HepG2 (cell line): Measurements from ENCODE around the gene IER2. TPM values are rescaled to one million over a fixed set of nuclear protein-coding genes. Genes with fewer than 3 reads are reported as not detected.

ENCODE experiments used
- AKNA ChIP-seq: sonication (generic); formaldehyde crosslinking; IDR thresholded peaks from 2 replicates; pipeline ENCODE4 v1.4.0; 2020; ENCODE audit warnings: missing genetic modification reagents, borderline replicate concordance
- ARNTL ChIP-seq: sonication (generic); formaldehyde crosslinking; IDR thresholded peaks from 2 replicates; pipeline ENCODE4 v1.4.0; 2020; ENCODE audit warnings: mild to moderate bottlenecking, missing genetic modification reagents
- CBFB ChIP-seq: sonication (generic); formaldehyde crosslinking; IDR thresholded peaks from 2 replicates; pipeline ENCODE4 v1.4.0; 2020; ENCODE audit warnings: missing genetic modification reagents
- ELF3 ChIP-seq: IDR thresholded peaks from 2 replicates; pipeline ENCODE4 v1.6.1; 2016; ENCODE audit warnings: missing genetic modification reagents, missing compliant biosample characterization
- FOXK1 ChIP-seq: sonication (generic); formaldehyde crosslinking; IDR thresholded peaks from 2 replicates; pipeline ENCODE4 v1.4.0; 2020; ENCODE audit warnings: low read depth, missing genetic modification reagents, borderline replicate concordance
- MIER3 ChIP-seq: IDR thresholded peaks from 2 replicates; pipeline ENCODE4 v1.6.1; 2016; ENCODE audit warnings: missing compliant biosample characterization, borderline replicate concordance
- NCOA5 ChIP-seq: sonication (generic); formaldehyde crosslinking; IDR thresholded peaks from 2 replicates; pipeline ENCODE4 v1.4.0; 2020; ENCODE audit warnings: missing genetic modification reagents
- NFE2L2 ChIP-seq: fragments of 150-350 bp; IDR thresholded peaks from 2 replicates; pipeline ENCODE4 v1.6.1; 2014; ENCODE audit warnings: low read length
- RBFOX2 ChIP-seq: fragments of 200-400 bp; formaldehyde crosslinking; IDR thresholded peaks from 2 replicates; pipeline ENCODE4 v1.6.1; 2017; ENCODE audit warnings: low read depth, mild to moderate bottlenecking, low read length
- RFX1 ChIP-seq: fragments of 450-650 bp; IDR thresholded peaks from 2 replicates; pipeline ENCODE4 v1.6.1; 2017
- TOE1 ChIP-seq: sonication (generic); formaldehyde crosslinking; IDR thresholded peaks from 2 replicates; pipeline ENCODE4 v1.4.0; 2020; ENCODE audit warnings: mild to moderate bottlenecking, missing genetic modification reagents
- ZBTB46 ChIP-seq: sonication (generic); formaldehyde crosslinking; IDR thresholded peaks from 2 replicates; pipeline ENCODE4 v1.4.0; 2020; ENCODE audit warnings: mild to moderate bottlenecking, missing genetic modification reagents, borderline replicate concordance
- ZFP36 ChIP-seq: fragments of 150-350 bp; IDR thresholded peaks from 2 replicates; pipeline ENCODE4 v1.6.1; 2018; ENCODE audit warnings: borderline replicate concordance, low read length, low read depth; ENCODE audit not compliant: partially characterized antibody
- ZNF251 ChIP-seq: sonication (generic); formaldehyde crosslinking; IDR thresholded peaks from 2 replicates; pipeline ENCODE4 v1.9.0; 2021; ENCODE audit warnings: mild to moderate bottlenecking, missing genetic modification reagents
- ZNF274 ChIP-seq: sonication (generic); formaldehyde crosslinking; IDR thresholded peaks from 2 replicates; pipeline ENCODE4 v1.5.1; 2020; ENCODE audit warnings: mild to moderate bottlenecking, missing genetic modification reagents
- ZNF530 ChIP-seq: sonication (generic); formaldehyde crosslinking; IDR thresholded peaks from 2 replicates; pipeline ENCODE4 v1.5.0; 2020; ENCODE audit warnings: low read depth, mild to moderate bottlenecking, missing genetic modification reagents
- ZNF577 ChIP-seq: sonication (generic); formaldehyde crosslinking; IDR thresholded peaks from 2 replicates; pipeline ENCODE4 v1.4.0; 2020; ENCODE audit warnings: mild to moderate bottlenecking, low read depth, missing genetic modification reagents, borderline replicate concordance
- ZNF841 ChIP-seq: sonication (generic); formaldehyde crosslinking; IDR thresholded peaks from 2 replicates; pipeline ENCODE4 v1.8.1; 2023; ENCODE audit warnings: missing genetic modification reagents, borderline replicate concordance
- polyA plus RNA-seq, 8 experiments: library from polyadenylated mRNA; depleted of rRNA in 3 of 8; stranded (reverse) in 7 of 8; unstranded in 1 of 8; fragments of >200 nt; fragmentation: Illumina TruSeq in 4 of 8; extraction: Trizol in 4 of 8; gene quantifications; 2 replicates each; pipeline versions ENCODE4 v1.2.1 to v1.2.3, GENCODE V29; 2011 to 2016; ENCODE audit warnings: low read depth in 4 of 8, missing spikeins in 1 of 8, mixed read lengths in 1 of 8; ENCODE audit not compliant: insufficient read depth in 1 of 8
- total RNA-seq, 5 experiments: library from RNA; depleted of rRNA; stranded (reverse); fragments of >200 nt; fragmentation: Illumina TruSeq; extraction: Trizol; gene quantifications; 2 replicates each; pipeline ENCODE4 v1.2.3, GENCODE V29; 2016; ENCODE audit warnings: low read depth in 1 of 5
- TF ChIP-seq, protein P1 (sequence below): IDR thresholded peaks from 2 replicates; pipeline ENCODE4 v1.4.0; 2020; ENCODE audit warnings: mild to moderate bottlenecking, missing genetic modification reagents

IER2 gene
- total and polyA plus RNA-seq, 2 of the 13 experiments (the other 11 are each of a cell fraction or from before 2014, with no cell fraction given): 10.1 to 14.3 TPM

DNA sequence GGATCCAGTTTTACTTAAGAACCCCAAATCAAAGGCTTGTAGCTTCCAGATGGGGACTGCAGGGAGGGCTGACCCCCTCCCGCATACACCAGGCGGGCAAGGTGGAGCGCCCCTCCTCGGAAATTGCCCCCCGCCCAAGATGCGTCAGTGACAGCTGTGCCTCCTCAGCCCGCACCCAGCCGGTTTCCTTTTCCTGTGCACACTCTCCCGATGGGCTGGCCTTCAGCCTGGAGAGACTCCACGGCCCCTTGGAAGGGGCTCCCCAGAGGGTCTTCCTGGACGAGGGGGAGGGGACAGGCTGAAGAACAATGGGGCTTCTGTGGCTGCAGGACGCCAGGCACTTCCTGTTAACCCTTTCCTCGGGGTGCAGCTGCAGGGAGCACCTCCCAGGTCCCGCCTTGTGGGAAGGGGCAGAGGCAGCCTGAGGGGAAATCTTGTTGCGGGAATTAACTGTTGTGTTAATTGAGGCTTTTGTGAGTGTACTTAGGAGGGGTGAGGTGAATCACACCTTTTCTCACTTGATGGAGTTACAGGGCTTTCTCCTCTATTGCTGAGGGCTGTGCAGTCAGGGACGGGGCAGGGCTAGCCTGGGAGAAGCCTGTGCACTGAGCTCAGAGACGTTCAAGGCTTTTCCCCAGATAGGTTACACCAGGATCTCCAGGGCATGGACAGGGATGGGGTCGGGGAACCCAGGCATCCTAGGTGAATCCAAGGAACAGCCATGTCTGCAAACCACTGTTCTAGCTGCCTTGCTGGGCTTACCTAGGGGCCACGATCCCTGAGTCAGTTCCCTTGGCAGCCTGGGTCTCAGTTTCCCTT lies 14.3 kb downstream of the IER2 start (continued):
- TF ChIP-seq ELF3 (CRISPR knock-in tag): peak; percentile 100
- TF ChIP-seq ZNF274 (CRISPR knock-in tag): no peak
- no peak for TF ChIP-seq ZNF530 (CRISPR knock-in tag)
- TF ChIP-seq ZNF577 (CRISPR knock-in tag): no peak
- TF ChIP-seq AKNA: no peak
- TF ChIP-seq FOXK1 (CRISPR knock-in tag): 0 out of 2 replicates have a peak, but pooled peaks have one; percentile 71
- TF ChIP-seq ZFP36: no peak
- TF ChIP-seq NCOA5 (CRISPR knock-in tag): no peak
- no peak for TF ChIP-seq RFX1
- TF ChIP-seq, protein P1, sequence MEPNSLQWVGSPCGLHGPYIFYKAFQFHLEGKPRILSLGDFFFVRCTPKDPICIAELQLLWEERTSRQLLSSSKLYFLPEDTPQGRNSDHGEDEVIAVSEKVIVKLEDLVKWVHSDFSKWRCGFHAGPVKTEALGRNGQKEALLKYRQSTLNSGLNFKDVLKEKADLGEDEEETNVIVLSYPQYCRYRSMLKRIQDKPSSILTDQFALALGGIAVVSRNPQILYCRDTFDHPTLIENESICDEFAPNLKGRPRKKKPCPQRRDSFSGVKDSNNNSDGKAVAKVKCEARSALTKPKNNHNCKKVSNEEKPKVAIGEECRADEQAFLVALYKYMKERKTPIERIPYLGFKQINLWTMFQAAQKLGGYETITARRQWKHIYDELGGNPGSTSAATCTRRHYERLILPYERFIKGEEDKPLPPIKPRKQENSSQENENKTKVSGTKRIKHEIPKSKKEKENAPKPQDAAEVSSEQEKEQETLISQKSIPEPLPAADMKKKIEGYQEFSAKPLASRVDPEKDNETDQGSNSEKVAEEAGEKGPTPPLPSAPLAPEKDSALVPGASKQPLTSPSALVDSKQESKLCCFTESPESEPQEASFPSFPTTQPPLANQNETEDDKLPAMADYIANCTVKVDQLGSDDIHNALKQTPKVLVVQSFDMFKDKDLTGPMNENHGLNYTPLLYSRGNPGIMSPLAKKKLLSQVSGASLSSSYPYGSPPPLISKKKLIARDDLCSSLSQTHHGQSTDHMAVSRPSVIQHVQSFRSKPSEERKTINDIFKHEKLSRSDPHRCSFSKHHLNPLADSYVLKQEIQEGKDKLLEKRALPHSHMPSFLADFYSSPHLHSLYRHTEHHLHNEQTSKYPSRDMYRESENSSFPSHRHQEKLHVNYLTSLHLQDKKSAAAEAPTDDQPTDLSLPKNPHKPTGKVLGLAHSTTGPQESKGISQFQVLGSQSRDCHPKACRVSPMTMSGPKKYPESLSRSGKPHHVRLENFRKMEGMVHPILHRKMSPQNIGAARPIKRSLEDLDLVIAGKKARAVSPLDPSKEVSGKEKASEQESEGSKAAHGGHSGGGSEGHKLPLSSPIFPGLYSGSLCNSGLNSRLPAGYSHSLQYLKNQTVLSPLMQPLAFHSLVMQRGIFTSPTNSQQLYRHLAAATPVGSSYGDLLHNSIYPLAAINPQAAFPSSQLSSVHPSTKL (CRISPR knock-in tag): peak; percentile 81
- peak; percentile 72 for TF ChIP-seq RBFOX2
- peak; percentile 75 for TF ChIP-seq CBFB (CRISPR knock-in tag)
- TF ChIP-seq ZNF841 (CRISPR knock-in tag): no peak
- peak; percentile 62; the same call in 1 of the 2 replicates for TF ChIP-seq ARNTL (CRISPR knock-in tag)
- no peak for TF ChIP-seq TOE1
- no peak for TF ChIP-seq NFE2L2
- no peak for TF ChIP-seq ZBTB46
- peak; percentile 76; the same call in 1 of the 2 replicates for TF ChIP-seq MIER3 (CRISPR knock-in tag)
- TF ChIP-seq ZNF251: no peak
